Vagina (tissue), 2 donors: ENCODE results near the gene VDAC2. TPM values are rescaled to one million over a fixed set of nuclear protein-coding genes. Genes with fewer than 3 reads are reported as not detected.
"Not testable (repeated sequence)": the region's sequence is repeated elsewhere in the genome, so short reads cannot be mapped to it uniquely, and the experiment has no call there.

Experiments used
- DNase-seq, 2 donors: peaks; one replicate each; pipeline ENCODE4 v3.0.0-alpha.2; 2017; ENCODE audit errors: extremely low spot score in 2 of 2
- H3K27ac ChIP-seq: fragments of 200-600 bp; sonication (generic); one replicate; pipeline ENCODE4 v1.5.1; 2019
- H3K27me3 ChIP-seq: fragments of 200-600 bp; sonication (generic); one replicate; pipeline ENCODE4 v1.5.1; 2019
- H3K36me3 ChIP-seq, 2 donors: fragments of 200-600 bp; sonication (generic); one replicate each; pipeline ENCODE4 v1.5.1; 2017 to 2019
- H3K4me1 ChIP-seq: fragments of 200-600 bp; sonication (generic); one replicate; pipeline ENCODE4 v1.5.1; 2019
- H3K4me3 ChIP-seq, 2 donors: fragments of 200-600 bp; sonication (generic); 1 replicate in 1 of 2; 2 replicates in 1 of 2; pipeline ENCODE4 v1.5.1; 2016 to 2019
- H3K9me3 ChIP-seq: fragments of 200-600 bp; sonication (generic); one replicate; pipeline ENCODE4 v1.5.1; 2019
- POLR2A ChIP-seq, 2 donors: fragments of 450-650 bp; IDR thresholded peaks; one replicate each; pipeline ENCODE4 v1.6.1; 2017; ENCODE audit warnings: antibody characterized with exemption in 2 of 2, mild to moderate bottlenecking in 2 of 2, moderate library complexity in 2 of 2
- POLR2AphosphoS5 ChIP-seq, 2 donors: sonication (generic); formaldehyde crosslinking; IDR thresholded peaks; one replicate each; pipeline ENCODE4 v1.9.0; 2017; ENCODE audit warnings: antibody characterized with exemption in 2 of 2, mild to moderate bottlenecking in 2 of 2, low read depth in 1 of 2; ENCODE audit not compliant: insufficient read depth in 1 of 2
- intact Hi-C: fragments of 100-400 bp; cut with DNase I; formaldehyde crosslinking; loops from one replicate; pipeline ENCODE4 v1.15.1; 2023
- total RNA-seq: library from RNA; depleted of rRNA; stranded (reverse); fragments of >200 nt; gene quantifications from one replicate; pipeline ENCODE4 v1.2.3, GENCODE V29; 2016
- TF ChIP-seq, protein P1 (sequence below), 3 experiments: fragments of 450-650 bp in 2 of 3; fragments of 200-600 bp in 1 of 3; sonication (generic) in 1 of 3; IDR thresholded peaks; one replicate each; pipeline ENCODE4 v1.5.1; 2017 to 2019; ENCODE audit warnings: antibody characterized with exemption in 3 of 3, mild to moderate bottlenecking in 2 of 3, moderate library complexity in 2 of 3

Gene VDAC2
- total RNA-seq, 1 donor from 2014 or later, result 127 TPM

DNA sequence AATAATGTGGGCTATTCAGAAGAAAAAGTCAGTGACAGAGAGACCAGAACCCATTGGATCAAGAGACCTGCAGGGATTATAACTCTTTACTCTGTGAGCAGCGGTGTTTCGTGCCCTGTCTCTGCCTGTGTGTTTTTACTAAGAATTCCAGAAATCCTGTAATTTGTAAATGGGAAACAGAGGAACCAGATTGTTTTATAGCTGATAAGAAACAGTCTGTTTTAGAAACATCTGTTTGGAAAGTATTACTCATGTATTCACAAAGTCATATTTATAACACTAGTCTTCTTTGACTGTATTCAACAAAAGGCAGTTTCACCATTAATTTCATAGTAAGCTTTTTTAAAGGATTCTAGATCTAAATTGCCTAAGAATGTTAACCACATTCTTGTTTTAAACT lies 30.0 kb upstream of the VDAC2 start:
- Histone ChIP-seq H3K4me3 (no peak overlapping the region), H3K27me3 (no peaks in the 10 kb centered on the region), H3K9me3 (no peaks in the 10 kb centered on the region), H3K36me3 (peaks cover 0 to 15% of the 10 kb centered on the region in 2 donors), H3K4me1 (peaks cover 25% of the 10 kb centered on the region), H3K27ac (peak overlapping the region; percentile 4)
- intact Hi-C loops, result no loop called here
- DNase-seq, result no peak
- TF ChIP-seq, protein P1, sequence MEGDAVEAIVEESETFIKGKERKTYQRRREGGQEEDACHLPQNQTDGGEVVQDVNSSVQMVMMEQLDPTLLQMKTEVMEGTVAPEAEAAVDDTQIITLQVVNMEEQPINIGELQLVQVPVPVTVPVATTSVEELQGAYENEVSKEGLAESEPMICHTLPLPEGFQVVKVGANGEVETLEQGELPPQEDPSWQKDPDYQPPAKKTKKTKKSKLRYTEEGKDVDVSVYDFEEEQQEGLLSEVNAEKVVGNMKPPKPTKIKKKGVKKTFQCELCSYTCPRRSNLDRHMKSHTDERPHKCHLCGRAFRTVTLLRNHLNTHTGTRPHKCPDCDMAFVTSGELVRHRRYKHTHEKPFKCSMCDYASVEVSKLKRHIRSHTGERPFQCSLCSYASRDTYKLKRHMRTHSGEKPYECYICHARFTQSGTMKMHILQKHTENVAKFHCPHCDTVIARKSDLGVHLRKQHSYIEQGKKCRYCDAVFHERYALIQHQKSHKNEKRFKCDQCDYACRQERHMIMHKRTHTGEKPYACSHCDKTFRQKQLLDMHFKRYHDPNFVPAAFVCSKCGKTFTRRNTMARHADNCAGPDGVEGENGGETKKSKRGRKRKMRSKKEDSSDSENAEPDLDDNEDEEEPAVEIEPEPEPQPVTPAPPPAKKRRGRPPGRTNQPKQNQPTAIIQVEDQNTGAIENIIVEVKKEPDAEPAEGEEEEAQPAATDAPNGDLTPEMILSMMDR (IDR thresholded peaks at IDR 0.05), result no peak
- TF ChIP-seq POLR2AphosphoS5 (IDR thresholded peaks at IDR 0.05; ENCODE audit: insufficient read depth in 1 of 2, low read depth in 1 of 2), result no peak
- TF ChIP-seq POLR2A (IDR thresholded peaks at IDR 0.05), result no peak

- no peak overlapping the region for H3K4me3 ChIP-seq
- no peaks in the 10 kb centered on the region for H3K27me3 ChIP-seq
- intact Hi-C loops, result no loop called here
- DNase-seq, result no peak
- H3K4me1 ChIP-seq, result peaks cover 28% of the 10 kb centered on the region
- TF ChIP-seq POLR2A (IDR thresholded peaks at IDR 0.05), result no peak
- no peak for TF ChIP-seq POLR2AphosphoS5 (IDR thresholded peaks at IDR 0.05; ENCODE audit: insufficient read depth in 1 of 2, low read depth in 1 of 2)
- TF ChIP-seq, protein P1 (IDR thresholded peaks at IDR 0.05), result no peak
- H3K9me3 ChIP-seq, result no peaks in the 10 kb centered on the region
- peaks cover 0 to 12% of the 10 kb centered on the region in 2 donors for H3K36me3 ChIP-seq
- no peak overlapping the region for H3K27ac ChIP-seq
These were observed 29.5 kb upstream of the VDAC2 start for GRCh38 chr10:75181073-75181472.

DNA sequence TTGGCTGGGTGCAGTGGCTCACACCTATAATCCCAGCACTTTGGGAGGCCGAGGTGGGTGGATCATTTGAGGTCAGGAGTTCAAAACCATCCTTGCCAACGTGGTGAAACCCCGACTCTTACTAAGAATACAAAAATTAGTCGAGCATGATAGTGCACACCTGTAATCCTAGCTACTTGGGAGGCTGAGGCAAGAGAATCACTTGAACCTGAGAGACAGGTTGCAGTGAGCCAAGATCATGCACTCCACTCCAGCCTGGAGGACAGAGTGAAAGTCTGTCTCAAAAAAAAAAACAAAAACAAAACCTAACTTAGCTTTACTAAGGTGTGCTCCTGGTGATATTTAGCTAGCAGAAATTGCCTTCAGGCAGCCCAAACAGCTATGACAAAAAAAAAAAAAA lies 24.3 kb upstream of the VDAC2 start:
- Histone ChIP-seq H3K36me3 (no peaks in the 10 kb centered on the region), H3K4me3 (no peak overlapping the region), H3K27ac (peak overlapping the region; percentile 27), H3K4me1 (peaks cover 29% of the 10 kb centered on the region), H3K27me3 (no peaks in the 10 kb centered on the region), H3K9me3 (no peaks in the 10 kb centered on the region)
- intact Hi-C loops, result no loop called here
- DNase-seq, result no peak
- TF ChIP-seq POLR2A (IDR thresholded peaks at IDR 0.05) (no peak), POLR2AphosphoS5 (IDR thresholded peaks at IDR 0.05; ENCODE audit: insufficient read depth in 1 of 2, low read depth in 1 of 2) (no peak)
- TF ChIP-seq, protein P1 (IDR thresholded peaks at IDR 0.05), result no peak

DNA sequence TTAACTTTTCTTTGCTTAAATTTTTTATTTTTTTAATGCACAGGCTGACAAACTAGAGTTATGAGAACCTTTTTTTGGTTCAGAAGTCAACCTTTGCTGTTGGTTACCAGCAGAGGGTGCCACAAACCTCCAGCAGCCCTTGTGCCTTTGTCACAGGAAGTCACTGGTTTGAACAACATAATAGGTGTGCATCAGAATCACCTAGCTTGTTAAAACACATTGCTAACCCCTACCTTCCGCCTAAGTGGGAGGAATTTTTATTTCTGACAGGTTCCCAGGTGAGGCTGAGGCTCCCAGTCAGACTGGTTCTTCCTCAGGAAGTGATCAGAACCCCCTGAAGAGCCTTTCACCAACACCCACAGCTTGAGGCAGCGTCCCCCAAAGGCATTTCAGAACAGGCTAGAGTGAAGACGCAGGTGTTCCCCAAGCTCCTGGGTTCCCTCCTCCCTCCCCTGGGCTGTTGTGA lies 22.6 kb upstream of the VDAC2 start:
- DNase-seq, result no peak
- intact Hi-C loops, result no loop called here
- H3K27me3 ChIP-seq, result no peaks in the 10 kb centered on the region
- H3K36me3 ChIP-seq, result no peaks in the 10 kb centered on the region
- H3K4me1 ChIP-seq, result peaks cover 41% of the 10 kb centered on the region
- no peak for TF ChIP-seq POLR2A (IDR thresholded peaks at IDR 0.05)
- TF ChIP-seq, protein P1 (IDR thresholded peaks at IDR 0.05), result peak; percentile 29 to 50 (median 39)
- peak in 1 of 2 donors; percentile 69 for TF ChIP-seq POLR2AphosphoS5 (IDR thresholded peaks at IDR 0.05; ENCODE audit: insufficient read depth in 1 of 2, low read depth in 1 of 2)
- H3K9me3 ChIP-seq, result no peaks in the 10 kb centered on the region
- H3K4me3 ChIP-seq, result no peak overlapping the region
- peak overlapping the region; percentile 5 for H3K27ac ChIP-seq

DNA sequence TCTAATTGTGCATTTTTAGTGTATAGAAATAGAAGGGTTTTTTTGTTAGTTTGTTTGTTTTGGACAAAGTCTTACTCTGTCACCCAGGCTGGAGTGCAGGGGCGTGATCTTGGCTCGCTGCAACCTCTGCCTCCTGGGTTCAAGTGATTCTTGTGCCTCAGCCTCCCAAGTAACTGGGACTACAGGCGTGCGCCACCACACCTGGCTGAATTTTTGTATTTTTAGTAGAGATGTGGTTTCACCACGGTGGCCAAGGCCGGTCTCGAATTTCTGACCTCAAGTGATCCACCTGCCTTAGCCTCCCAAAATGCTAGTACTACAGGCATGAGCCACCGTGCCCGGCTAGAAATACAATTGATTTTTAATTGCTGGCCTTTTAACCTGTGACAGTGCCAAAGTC lies 22.1 kb upstream of the VDAC2 start:
- H3K27ac ChIP-seq, H3K36me3 ChIP-seq, H3K9me3 ChIP-seq, H3K27me3 ChIP-seq, DNase-seq, intact Hi-C loops, H3K4me3 ChIP-seq: not testable (repeated sequence)
- peaks cover 41% of the 10 kb centered on the region for H3K4me1 ChIP-seq
